ENCODE data around the gene ABI2.

ABI2 gene

GRCh38 chr2:203463266-203463678 is 135.1 kb downstream of the ABI2 start:
- TF ChIP-seq CTCF (conservative IDR thresholded peaks at IDR 0.05), result no peak
- no peak overlapping the region for H3K27ac ChIP-seq

- H3K27ac ChIP-seq, result peak overlapping the region; percentile 62
- TF ChIP-seq CTCF (conservative IDR thresholded peaks at IDR 0.05), result no peak
These were observed 141.4 kb downstream of the ABI2 start for GRCh38 chr2:203469546-203469945.

- peak overlapping the region; percentile 62 for H3K27ac ChIP-seq
- TF ChIP-seq CTCF (conservative IDR thresholded peaks at IDR 0.05), result no peak
These were observed 142.2 kb downstream of the ABI2 start for GRCh38 chr2:203470371-203470770.

GRCh38 chr2:203471323-203471722 is 143.1 kb downstream of the ABI2 start:
- H3K27ac ChIP-seq, result no peak overlapping the region
- TF ChIP-seq CTCF (conservative IDR thresholded peaks at IDR 0.05), result no peak

GRCh38 chr2:203476881-203477280 is 148.7 kb downstream of the ABI2 start:
- no peak for TF ChIP-seq CTCF (conservative IDR thresholded peaks at IDR 0.05)
- no peak overlapping the region for H3K27ac ChIP-seq

GRCh38 chr2:203480623-203481022 is 152.4 kb downstream of the ABI2 start:
- no peak for TF ChIP-seq CTCF (conservative IDR thresholded peaks at IDR 0.05)

GRCh38 chr2:203484266-203485112 is 156.3 kb downstream of the ABI2 start:
- H3K27ac ChIP-seq, result peak overlapping the region; percentile 21; the same call in 1 of the 2 replicates
- TF ChIP-seq CTCF (conservative IDR thresholded peaks at IDR 0.05), result peak; percentile 95

More at GRCh38 chr2:203480623-203481022, 152.4 kb downstream of the ABI2 start:
- H3K27ac ChIP-seq, result no peak overlapping the region

Measured in VCaP (cell line).